ENCODE results near the gene RRH.

The RRH gene

GRCh38 chr4:109887071-109887470 is 59.3 kb downstream of the RRH start:
- DNase-seq (ENCODE audit: low read depth), result no peak

- no peak for DNase-seq (ENCODE audit: low read depth)
Measured at GRCh38 chr4:109890076-109890475, 62.3 kb downstream of the RRH start.

All from HS-27A (cell line).